OCI-M2 (cell line): Measurements from ENCODE around the gene HPS5.

ENCODE experiments used
- DNase-seq: peaks from one replicate; lab custom pipeline; 2025; ENCODE audit not compliant: unreplicated experiment; lab: John Stamatoyannopoulos, UW

HPS5 gene

DNA sequence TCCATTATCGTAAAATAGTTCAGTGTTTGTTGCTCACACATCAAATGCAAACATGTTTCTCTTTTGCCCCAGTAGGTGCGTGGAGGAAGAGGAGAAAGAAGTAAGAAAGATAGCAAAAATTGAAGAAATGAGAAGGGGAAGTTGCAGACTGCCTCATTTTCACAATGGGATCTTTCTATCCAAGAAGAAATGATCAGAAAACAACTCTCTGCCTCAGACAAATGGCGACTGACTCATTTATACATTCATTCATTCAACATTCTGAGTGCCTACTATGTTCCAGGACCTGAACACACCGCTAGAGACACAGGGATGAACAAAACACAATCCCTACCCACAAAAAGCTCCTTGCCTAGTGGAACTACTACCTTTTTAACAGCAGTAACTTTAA is 367 bp downstream of the HPS5 start:
- no peak for DNase-seq

DNA sequence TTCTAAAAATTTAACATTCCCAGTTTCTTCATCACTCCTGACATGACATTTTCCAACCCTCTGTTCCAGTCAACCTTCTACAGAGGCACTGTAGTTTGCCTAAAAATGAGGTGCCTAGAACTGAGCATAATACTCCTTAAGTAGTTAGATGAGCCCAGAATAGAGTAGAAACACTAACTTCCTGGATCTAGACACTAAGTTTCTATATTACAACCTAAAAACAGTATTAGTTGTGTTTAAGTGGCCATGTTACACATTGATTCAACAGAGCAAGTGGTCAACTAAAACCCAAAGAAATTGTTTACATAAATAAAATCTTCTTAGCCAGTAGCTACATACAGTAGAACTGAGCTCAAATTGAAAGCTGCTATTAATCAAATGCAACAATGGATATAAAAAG is 1.3 kb downstream of the HPS5 start:
- no peak for DNase-seq

DNA sequence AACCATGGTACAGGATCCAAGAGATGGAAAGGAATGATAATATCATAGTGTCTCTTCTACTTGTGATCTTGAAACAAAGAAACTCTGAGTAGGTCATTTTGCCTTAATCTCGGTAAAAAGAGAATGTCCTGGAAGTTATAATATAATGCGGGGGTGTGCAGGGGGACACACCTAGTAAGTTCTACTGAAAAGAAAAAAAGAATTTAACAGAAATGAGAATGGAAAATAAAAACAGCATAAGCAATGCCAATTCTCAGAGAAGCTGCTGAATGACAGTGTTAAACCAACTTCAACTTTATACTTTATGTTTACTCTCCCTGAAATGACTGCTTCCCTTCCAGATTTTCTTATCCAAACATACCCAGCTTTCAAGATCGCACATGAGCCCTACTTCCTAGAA is 2.0 kb downstream of the HPS5 start:
- DNase-seq: no peak

DNA sequence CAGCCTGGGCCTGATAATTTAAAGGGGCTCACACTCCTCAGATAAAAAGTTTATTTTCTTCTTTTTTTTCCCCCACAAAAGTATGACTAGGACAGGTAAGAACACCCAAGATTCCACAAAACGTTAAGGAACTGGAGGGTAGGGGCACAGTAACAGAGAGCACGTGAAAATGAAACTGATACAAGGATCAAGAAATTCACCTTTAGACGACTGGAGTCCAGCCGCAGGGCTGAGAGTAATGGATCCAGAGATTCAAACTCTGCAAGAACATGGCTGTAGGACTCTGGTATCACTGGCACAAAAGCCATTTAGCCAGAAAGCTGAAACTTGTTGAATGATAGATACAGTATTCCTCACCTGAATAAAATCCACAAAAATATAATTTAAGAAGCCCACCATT is 4.4 kb downstream of the HPS5 start:
- no peak for DNase-seq

DNA sequence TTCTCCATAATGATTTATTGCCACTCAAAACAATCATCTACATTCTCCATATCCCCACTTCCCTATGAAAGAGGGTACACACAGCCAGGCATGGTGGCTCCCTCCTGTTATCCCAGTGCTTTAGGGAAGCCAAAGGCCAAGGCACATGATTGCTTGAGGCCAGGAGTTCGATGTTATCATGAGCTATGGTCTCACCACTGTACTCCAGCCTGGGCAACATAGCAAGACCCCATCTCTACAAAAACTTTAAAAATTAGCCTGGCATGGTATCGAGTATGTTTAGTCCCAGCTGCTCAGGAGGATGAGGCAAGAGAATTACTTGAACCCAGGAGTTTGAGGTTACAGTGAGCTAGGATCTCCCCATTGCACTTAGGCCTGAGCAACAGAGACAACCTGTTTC is 6.0 kb downstream of the HPS5 start:
- DNase-seq: no peak

DNA sequence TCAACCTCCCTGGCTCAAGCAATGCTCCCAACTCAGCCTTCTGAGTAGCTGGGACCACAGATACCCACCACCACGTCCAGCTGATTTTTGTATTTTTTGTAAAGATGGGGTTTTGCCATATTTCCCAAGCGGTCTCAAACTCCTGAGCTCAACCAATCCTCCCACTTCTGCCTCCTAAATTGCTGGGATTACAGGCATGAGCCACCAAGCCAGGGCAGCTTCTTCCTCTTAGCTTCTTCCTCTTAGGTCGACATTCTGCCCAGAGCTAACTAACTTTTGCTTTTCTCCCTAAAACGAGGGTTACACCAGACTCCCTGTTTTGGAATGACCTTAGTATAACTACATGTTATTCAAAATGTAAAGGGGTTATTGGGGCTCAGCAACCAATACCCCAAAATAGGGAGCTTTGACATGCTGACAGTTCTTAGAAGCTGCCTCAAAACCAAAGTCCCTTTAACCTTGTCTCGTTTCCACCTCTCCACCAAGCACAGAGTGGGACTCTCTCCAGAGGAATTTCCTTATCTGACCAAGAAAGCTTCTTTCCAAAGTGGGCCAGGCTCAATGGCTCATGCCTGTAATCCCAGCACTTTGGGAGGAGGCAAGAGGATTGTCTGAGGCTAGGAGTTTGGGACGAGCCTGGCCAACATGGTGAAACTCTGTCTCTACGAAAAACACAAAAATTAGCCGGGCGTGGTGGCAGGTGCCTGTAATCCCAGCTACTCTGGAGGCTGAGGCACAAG is 7.0 kb downstream of the HPS5 start:
- DNase-seq: no peak

DNA sequence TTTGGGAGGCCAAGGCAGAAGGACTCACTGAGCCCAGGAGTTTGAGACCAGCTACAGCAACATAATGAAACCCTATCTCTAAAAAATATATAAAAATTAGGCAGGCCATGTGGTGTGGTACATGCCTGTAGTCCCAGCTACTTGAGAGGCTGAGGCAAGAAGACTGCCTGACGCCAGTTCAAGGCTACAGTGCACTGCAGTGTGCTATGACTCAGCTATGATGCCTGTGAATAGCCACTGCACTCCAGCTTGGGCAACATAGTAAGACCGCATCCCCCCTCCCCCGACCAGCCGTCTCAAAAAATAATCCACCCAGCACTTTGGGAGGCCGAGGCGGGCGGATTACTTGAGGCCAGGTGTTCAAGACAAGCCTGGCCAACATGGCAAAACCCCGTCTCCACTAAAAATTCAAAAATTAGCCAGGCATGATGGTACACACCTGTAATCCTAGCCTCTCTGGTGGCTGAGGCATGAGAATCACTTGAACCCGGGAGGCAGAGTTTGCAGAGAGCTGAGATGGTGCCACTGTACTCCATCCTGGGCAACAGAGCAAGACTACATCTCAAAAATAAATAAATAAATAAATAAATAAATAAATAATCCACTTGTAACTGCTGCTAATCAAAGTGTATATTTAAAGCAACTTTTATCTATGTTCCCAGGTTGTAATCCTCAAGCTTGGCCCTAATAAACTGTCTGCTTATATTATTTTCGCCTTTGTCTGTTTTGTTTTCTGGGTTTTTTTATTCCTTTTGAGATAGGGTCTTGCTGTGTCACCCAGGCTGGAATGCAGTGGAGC is 7.8 kb downstream of the HPS5 start:
- DNase-seq: no peak

DNA sequence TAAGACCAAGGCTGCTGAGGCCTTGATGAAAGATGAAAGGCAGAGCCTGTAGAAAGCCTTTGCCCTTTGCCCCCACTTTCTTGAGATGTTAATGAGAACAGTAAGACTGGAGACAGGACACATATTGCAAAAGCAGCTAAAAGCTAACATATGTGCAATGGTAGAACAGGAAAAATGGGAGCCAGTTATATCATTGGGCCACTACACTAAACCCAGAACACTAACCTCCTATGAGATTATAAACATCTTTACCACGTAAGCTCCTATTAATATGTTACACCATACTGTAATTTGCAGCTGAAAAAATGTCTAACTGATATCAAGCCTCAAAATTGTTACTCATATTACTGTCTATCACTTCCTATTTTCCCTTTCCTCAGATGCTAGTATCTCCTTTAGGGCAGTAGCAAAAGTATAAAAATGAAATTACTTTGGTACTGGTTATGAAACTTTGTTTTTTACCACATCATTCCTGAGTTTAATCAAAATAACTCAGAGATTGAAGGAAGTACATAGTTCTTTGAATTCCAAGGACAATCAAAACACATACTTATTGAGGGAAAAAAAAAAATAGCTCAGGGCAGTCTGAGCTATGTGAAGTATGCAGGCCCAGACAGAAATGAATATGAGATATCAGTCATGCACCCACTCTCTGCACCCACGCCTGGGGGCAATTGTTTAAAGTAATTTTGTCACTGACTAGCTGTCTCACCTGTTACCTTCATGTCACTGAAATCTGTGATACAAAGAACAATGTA is 9.1 kb downstream of the HPS5 start:
- DNase-seq: no peak

DNA sequence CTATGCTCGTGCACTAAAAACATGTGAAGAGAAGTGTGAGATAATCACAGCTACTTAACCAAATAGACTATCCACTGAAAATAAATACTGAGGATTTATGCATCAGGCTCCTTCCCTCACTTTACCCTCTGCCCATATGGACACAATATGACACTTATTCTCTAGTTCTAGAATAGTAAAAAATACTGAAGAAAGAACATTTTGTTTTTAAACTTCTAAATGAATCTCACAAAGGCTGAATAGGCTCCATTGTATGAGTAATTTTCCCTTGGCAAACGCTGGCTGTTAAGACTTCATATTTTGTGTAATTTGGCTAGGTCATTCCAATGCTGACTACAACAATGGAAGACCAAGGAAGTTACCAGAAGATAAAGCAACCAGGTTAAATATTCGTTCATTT is 9.9 kb downstream of the HPS5 start:
- no peak for DNase-seq

DNA sequence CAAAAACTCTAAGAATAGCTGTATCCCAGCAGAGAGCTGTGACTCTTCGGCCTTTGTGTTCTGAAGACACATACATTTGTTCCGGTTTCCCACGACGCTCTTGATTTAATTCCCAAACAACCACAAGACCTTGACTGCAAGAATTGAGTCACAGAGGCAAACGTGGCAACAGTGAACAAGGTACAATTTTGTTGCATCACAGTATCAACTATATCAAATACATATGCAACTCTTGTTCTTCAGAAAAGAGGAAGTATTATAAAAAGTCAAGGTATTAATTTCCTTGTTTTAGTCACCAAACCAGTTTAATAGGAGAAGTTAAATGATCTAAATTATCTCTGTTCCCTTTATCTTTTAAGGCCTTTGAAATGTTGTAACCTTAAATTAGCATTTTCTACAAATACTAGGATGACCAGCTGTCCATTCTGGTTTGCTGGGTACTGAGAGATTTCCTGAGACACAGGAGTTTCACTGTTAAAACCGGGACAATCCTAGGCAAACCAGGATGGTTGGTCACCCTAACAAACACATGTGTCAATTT is 11.1 kb downstream of the HPS5 start:
- no peak for DNase-seq

DNA sequence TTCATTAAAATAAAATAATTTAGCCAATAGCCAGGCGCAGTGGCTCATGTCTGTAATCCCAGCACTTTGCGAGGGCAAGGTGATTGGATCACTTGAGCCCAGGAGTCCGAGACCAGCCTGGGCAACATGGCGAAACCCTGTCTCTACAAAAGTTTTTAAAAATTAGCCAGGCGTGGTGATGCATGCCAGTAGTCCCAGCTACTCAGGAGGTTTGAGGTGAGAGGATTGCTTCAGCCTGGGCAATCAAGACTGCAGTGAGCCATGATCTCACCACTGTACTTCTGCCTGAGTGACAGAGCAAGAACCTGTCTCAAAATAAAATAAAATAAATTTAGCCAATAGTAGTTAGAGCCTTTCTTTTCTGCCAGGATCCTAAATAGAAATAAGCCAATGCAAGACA is 12.2 kb downstream of the HPS5 start:
- no peak for DNase-seq

DNA sequence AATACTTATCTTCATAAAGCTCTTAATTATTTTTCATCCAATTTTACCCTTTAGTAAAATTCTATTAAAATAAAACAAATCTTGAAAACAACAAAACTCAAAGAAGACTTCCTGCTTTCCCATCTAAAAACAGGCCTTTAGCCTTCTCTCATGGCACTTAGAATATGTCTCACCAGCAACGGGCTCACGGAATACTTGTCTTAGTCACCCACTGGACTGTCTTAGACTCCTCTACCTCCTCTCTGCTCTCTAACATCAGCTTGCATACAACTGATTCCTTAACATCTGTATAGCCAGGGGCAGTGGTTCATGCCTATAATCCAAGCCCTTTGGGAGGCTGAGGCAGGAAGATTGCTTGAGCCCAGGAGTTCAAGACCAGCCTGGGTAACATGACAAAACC is 13.7 kb downstream of the HPS5 start:
- no peak for DNase-seq

DNA sequence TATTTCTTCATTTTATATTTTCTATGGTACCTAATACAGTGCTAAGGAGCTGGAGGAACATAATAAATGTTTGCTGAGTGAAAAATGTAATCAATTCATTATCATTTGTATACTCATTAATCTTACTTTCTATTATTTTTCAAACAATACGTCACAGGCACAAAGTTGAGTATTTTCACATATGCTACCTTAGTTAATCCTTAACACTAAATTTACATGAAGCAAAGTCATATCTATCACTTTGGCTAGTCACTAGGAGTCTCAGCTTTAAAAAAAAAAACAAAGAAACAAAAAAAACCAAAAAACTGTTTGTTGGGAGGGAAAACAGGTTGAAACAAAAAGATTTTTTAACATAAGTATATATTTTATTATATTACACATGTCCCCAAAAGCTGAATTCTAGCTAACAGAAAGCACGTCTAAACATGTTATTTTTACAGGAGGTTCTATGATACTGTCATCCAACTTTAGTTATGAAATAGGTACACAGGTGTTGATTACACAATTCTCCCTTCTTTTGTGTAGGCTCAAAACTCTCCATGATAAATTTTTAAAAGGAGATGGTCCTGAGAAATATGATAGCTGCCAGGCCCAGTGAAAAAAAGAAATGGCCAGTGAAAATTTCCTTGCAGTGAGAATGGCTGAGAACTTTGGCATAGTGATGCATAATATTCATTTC is 14.3 kb downstream of the HPS5 start:
- DNase-seq: no peak

DNA sequence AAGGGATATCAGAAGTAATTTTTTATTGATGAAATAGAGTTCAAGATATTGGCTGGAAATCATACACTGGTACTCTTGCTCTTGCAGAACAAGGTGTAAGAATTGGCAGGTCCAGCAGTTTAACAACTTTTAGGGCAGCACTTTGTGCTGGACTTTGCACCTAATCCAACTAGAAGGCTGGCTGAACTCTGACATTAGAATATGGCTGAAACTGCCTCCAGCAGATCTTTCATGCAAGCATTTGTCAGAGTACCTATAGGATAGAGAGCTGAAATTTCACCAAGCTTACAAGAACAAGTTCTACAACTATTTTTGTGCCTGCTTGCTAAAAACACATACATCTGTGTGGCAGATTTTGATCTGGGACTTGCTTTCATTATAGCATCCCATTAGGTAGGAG is 17.2 kb downstream of the HPS5 start:
- no peak for DNase-seq

DNA sequence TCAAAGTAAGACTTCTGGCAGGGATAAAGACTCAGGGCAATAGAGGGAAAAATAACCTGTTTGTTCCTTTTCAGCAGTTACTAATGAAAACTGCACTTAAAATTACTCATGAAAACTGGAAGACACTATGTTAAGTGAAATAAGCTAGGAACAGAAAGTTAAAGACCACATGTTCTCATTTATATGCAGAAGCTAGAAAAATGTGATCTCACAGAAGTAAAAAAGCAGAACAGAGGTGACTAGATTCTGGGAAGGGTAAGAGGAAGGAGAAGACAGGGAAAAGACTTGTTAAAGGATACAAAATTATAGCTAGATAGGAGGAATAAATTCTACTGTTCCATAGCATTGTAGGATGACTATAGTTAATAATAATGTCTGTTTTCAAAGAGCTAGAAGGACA is 22.2 kb downstream of the HPS5 start:
- no peak for DNase-seq

DNA sequence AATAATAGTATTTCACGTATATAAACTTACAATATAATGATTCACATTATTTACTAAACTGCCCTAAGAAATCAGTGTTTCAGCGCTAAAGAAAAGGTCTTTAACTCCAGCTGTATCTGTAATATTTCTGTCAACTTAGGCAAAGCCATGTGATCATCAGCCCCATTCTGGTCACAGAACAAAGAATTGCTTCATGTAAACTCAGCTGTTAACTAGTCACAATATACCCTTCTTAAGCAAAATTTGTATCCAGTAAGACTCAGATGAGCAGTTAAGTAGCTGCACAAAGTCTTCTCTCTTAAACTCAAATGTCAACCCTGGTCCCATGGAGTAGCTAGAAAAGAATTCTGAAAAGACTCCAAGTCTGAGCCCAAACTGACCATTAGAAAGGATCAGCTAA is 26.6 kb downstream of the HPS5 start:
- DNase-seq: no peak

DNA sequence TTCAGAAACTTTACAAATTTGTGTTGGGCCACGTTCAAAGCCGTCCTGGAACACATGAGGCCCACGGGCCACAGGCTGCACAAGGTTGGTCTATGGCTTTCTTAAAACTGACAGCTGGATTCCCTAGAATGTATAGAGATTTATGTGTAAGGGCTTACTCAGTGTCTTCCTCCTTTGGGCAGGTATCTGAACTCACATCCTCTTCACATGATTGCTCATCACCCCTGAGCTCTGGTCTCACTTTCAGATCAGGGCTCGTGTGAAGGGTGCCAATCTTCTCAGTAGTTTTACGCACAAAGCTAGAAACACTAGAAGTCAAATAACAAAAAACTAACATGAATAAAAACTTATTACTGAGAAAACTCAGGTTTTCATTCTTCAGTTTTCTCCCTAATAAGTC is 27.1 kb downstream of the HPS5 start:
- DNase-seq: no peak

DNA sequence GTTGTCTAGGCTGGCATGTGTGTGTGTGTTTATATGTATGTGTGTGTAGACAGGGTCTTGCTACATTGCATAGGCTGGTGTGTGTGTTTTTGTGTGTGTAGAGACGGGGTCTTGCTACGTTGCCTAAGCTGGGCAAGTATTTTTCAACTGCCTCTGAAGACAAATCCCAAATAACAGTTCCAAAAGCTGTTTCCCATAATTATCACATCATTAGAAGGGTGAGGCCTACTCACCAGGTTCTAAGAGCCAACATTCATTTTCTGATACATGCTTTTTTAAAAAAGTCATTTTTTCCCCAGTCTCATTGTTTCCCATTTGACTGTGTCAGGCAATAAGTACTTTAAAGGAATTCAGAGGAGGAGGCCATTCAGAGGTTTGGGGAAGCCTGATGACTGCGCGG is 33.0 kb downstream of the HPS5 start:
- no peak for DNase-seq

DNA sequence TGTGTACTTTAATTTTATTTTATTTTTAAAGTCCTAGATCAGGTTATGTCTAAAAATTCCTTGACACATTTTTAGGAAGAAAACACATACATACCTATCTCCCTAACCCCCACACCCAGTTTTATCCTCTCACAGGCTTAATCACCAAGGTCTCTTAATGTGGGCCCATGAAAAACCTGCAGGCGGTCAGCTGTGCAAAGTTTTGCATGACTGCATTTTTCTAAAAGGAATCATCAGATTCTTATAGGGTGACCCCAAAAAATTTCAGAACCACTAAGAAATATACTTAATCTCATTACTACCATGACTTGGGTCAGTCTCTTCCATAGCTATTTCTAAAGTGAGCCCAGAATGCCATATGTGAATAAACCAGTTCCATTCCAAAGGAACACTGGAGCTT is 36.1 kb downstream of the HPS5 start:
- DNase-seq: no peak

DNA sequence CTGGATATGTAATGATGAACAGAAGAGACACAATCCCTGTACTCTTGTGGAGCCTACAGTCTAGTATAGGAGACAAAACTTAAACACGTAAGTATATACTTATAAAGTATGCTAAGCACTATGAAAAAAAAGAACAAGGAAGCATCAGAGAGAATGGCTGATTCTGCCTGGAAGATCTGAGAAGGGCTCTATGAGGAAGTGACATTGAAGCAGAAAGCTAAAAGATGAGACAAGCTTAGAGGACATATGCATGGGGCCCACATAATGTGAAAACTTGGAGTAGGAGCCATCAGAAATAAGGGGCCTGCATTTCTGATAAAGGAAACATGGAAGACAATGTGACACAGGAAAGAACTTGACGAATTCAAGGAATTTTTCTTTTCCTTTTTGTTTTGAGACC is 39.3 kb downstream of the HPS5 start:
- DNase-seq: no peak

DNA sequence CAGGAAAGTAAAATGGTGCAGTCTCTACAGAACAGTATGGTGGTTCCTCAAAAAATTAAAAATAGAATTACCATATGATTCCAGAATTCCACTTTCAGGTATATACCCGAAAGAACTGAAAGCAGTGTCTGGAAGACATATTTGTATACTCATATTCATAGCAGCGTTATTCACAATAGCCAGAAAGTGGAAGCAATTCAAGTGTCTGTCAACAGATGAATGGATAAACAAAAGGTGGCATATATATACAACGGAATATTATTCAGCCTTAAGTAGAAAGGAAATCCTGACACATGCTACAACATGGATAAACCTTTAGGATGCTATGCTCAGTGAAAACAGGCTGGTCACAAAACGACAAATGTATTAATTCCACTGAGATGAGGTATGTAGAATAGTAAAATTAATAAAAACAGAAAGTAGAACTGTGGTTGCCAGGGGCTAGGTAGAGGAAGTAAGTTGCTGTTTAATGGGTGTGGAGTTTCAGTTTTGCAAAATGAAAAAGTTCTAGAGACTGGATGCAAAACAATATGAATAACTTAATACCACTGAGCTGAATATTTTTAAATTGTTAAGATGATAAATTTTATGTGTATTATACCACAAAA is 41.4 kb downstream of the HPS5 start:
- DNase-seq: no peak
